LNCaP clone FGC (cell line): ENCODE results near the gene RSRC1.

Experiments
- DNase-seq: peaks from one replicate; pipeline ENCODE4 v3.0.0-alpha.2; 2011; ENCODE audit warnings: low read depth
- H3K4me3 ChIP-seq: 2 replicates; pipeline ENCODE4 v1.5.1; 2011; ENCODE audit warnings: mild to moderate bottlenecking, low read depth, low read length, control low read depth
- CTCF ChIP-seq: IDR thresholded peaks from 2 replicates; pipeline ENCODE4 v1.5.1; 2012; ENCODE audit warnings: mild to moderate bottlenecking; ENCODE audit not compliant: control insufficient read depth, insufficient read depth; ENCODE audit errors: extremely low read depth

RSRC1 gene

GRCh38 chr3:158563076-158563475 is 453.2 kb downstream of the RSRC1 start:
- TF ChIP-seq CTCF = no peak
- no peak overlapping the region for H3K4me3 ChIP-seq
- no peak for DNase-seq

DNA sequence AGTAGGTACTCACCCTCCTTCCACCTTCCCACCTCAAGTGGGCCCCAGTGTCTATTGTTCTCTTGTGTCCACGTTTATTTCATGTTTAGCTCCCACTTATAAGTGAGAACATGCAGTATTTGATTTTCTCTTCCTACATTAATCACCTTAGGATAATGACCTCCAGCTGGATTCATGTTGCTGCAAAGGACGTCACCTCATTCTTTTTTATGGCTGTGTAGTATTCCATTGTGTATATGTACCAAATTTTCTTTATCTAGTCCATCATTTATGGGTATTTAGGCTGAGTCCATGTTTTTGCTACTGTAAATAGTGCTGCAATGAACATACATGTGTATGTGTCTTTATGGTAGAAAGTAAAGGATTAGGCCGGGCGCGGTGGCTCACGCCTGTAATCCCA is 455.2 kb downstream of the RSRC1 start:
- TF ChIP-seq CTCF = no peak
- no peak for DNase-seq
- no peak overlapping the region for H3K4me3 ChIP-seq

- no peak for TF ChIP-seq CTCF
- no peak for DNase-seq
- H3K4me3 ChIP-seq = no peak overlapping the region
Measured at GRCh38 chr3:158568784-158569183, 458.9 kb downstream of the RSRC1 start.

- DNase-seq = no peak
- no peak for TF ChIP-seq CTCF
- H3K4me3 ChIP-seq = no peak overlapping the region
Measured at GRCh38 chr3:158569794-158570193, 459.9 kb downstream of the RSRC1 start.

DNA sequence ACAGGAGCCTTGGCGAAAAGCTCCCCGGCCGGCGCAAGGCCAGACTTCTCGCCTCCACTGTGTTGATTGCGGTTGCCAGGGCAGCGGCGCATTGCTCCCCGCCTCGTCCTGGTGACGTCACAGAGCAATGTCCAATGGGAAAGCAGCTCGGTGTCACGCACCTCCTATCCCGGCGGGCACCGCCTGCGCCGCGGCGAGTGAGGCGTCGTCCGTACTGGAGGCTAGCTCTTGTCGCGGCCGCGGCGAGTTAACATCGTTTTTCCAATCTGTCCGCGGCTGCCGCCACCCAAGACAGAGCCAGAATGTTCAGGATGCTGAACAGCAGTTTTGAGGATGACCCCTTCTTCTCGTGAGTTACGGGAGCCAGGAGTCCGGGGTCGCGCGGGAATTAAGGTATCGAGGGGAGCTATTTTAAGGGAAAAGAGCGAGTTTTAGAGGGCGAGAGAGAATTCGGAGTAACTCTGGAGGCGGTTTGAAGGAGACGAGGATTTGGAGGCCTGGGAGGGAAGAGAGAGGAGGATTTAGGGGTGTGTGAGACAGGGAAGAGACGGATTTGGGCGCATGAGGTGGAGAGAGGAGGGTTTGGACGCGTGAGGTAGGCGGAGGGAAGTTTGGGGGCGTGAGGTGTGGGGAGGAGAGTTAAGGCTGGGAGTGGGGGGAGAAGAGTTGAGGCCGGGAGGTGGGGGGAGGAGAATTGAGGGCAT is 461.3 kb downstream of the RSRC1 start, which contains the start of gene MLF1:
TSS of gene MLF1 (plus strand) at position 196 of the 704 bp plus-strand sequence. CDS start at position 303, 107 bp downstream.
- peak within 1 kb of the TSS; percentile 74 for H3K4me3 ChIP-seq
- no peak for TF ChIP-seq CTCF
- peak; percentile 82 for DNase-seq

DNA sequence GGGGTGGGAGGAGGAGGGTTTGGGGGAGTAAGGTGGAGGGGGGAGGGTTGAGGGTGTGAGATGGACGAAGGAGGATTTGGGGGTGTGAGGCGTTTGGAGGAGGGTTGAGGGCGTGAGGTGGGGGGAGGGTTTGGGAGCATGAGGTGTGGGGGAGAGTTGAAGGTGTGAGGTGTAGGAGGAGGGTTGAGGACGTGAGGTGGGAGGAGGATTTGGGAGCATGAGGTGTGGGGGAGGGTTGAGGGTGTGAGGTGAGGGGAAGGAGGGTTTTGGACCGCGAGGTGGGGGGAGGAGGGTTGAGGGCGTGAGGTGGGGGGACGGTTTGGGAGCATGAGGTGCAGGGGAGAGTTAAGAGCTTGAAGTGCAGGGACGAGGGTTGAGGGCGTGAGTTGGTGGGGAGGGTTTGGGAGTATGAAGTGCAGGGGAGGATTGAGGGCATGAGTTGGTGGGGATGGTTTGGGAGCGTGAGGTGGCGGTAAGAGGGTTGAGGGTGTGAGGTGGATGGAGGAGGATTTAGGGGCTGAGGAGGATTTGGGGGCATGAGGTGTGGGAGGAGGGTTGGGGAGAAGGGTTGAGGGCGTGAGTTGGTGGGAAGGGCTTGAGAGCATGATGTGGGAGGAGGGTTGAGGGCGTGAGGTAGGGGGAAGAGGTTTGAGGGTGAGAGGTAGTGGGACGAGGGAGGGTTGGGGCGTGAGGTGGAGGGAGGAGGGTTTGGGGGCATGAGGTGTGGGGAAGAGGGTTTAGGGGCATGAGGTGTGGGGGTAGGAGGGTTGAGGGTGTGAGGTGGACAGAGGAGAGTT is 462.3 kb downstream of the RSRC1 start:
- no peak overlapping the region for H3K4me3 ChIP-seq
- no peak for TF ChIP-seq CTCF
- no peak for DNase-seq

DNA sequence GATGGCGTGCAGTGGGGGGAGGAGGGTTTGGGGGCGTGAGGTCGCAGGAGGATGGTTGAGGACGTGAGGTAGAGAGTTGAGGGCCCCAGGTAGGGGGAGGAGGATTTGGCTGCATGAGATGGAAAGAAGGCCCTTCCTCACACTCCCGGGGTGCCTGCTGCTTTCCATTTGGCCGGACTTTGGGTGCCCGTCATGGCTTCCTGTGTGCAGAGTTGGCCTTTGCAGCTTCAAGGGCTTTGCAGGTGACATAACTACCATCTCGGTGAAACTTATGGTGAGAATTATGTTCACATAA is 462.8 kb downstream of the RSRC1 start:
- no peak overlapping the region for H3K4me3 ChIP-seq
- no peak for TF ChIP-seq CTCF
- DNase-seq = no peak
